ENCODE results near the gene ANKS1A.

DNA sequence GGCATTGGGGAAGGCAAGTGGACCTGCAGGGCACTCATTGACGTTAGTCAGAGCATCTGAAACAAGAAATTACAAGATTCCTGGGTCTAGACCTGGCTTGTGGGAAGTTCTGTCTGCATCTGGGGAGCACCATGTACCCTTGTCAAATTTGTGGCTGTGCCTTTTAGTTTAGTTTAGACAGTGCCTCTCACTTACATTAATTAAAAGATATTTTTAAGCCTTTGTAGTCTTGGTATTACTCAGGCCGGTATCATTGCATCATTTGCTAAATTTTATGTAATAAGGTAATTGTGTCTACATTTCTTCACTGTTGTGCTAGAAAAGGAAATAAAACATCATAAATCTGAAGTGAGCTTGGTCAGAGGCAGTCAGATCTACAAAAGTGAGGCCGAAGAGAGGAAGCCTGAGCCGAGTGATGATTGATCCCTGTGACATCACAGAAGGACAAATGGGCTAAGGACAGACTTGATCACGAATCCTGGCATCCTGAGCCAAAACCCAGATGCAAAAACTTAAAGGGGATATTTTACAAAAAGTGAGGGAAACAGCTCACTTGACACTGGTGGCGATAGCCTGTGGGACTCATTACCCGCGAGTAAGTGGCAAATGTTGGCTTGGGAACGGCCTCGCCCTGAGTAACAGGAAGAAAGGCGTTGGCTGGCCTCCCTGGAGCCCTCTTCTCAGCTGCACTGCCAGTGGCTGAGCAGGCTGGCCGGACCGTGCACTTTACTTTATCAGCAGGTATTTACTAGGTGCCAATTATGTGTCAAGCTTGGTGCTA is 145.5 kb downstream of the ANKS1A start:
- TF ChIP-seq CTCF (conservative IDR thresholded peaks at IDR 0.05) = no peak
- no peak for TF ChIP-seq EZH2 (IDR thresholded peaks at IDR 0.05; ENCODE audit: low read depth)

All from PC-9 (cell line).